ENCODE data around the gene CWC25. TPM values are rescaled to one million over a fixed set of nuclear protein-coding genes. Genes with fewer than 3 reads are reported as not detected.
A peak's percentile ranks its signal among the peaks of the same experiment; 100 is the strongest.

The CWC25 gene
- total and polyA plus RNA-seq, 9 of the 15 experiments (the other 6 are each of a cell fraction or from before 2014, with no cell fraction given) = 16.5 to 27.4 (median 23.0) TPM

DNA sequence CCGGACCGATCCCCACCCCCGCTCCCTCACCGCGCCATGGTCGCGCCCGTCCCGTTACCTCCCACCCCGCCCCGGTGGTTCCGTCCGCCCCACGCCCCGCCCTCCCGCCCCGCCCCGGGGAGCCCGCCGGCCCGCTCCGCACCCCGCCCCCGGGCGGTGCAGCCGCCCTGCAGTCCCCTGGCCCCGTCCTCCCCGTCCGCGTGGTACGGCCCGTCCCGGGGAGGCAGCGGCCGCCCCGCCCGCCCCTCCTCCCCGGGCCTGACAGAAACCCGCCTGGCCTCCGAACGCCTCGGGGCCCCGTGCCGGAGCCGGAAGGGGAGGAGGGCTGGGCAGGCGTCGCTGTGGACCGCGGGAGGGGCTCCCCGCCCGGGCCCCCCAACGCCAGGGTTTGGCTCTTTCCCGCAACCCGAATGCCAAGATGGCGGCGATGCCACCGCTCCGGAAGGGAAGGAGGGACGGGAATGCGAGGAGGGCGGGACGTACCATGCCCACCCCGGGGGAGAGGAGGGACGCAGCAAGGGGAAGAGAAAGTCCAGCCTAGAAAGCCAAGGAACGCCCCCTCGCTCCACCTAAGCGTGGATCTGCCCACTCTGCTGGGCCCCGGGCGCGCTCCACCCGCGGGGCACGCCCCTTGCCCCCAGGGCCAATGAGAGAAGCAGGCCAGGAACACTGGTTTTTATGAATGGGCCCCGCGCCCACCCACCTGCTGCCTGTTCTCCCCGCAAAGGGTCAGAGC is 25.5 kb downstream of the CWC25 start, which contains the start of gene PIP4K2B (continued):
- TF ChIP-seq, protein P1, sequence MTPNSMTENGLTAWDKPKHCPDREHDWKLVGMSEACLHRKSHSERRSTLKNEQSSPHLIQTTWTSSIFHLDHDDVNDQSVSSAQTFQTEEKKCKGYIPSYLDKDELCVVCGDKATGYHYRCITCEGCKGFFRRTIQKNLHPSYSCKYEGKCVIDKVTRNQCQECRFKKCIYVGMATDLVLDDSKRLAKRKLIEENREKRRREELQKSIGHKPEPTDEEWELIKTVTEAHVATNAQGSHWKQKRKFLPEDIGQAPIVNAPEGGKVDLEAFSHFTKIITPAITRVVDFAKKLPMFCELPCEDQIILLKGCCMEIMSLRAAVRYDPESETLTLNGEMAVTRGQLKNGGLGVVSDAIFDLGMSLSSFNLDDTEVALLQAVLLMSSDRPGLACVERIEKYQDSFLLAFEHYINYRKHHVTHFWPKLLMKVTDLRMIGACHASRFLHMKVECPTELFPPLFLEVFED (CRISPR knock-in tag; conservative IDR thresholded peaks at IDR 0.05) = no peak
- TF ChIP-seq CBX1 (IDR thresholded peaks at IDR 0.05; ENCODE audit: low read depth) = no peak
- no peak for TF ChIP-seq ZNF75A (CRISPR knock-in tag; IDR thresholded peaks at IDR 0.05)
- TF ChIP-seq, protein P2, sequence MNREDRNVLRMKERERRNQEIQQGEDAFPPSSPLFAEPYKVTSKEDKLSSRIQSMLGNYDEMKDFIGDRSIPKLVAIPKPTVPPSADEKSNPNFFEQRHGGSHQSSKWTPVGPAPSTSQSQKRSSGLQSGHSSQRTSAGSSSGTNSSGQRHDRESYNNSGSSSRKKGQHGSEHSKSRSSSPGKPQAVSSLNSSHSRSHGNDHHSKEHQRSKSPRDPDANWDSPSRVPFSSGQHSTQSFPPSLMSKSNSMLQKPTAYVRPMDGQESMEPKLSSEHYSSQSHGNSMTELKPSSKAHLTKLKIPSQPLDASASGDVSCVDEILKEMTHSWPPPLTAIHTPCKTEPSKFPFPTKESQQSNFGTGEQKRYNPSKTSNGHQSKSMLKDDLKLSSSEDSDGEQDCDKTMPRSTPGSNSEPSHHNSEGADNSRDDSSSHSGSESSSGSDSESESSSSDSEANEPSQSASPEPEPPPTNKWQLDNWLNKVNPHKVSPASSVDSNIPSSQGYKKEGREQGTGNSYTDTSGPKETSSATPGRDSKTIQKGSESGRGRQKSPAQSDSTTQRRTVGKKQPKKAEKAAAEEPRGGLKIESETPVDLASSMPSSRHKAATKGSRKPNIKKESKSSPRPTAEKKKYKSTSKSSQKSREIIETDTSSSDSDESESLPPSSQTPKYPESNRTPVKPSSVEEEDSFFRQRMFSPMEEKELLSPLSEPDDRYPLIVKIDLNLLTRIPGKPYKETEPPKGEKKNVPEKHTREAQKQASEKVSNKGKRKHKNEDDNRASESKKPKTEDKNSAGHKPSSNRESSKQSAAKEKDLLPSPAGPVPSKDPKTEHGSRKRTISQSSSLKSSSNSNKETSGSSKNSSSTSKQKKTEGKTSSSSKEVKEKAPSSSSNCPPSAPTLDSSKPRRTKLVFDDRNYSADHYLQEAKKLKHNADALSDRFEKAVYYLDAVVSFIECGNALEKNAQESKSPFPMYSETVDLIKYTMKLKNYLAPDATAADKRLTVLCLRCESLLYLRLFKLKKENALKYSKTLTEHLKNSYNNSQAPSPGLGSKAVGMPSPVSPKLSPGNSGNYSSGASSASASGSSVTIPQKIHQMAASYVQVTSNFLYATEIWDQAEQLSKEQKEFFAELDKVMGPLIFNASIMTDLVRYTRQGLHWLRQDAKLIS (CRISPR knock-in tag; IDR thresholded peaks at IDR 0.05) = no peak
- TF ChIP-seq RUNX1 (IDR thresholded peaks at IDR 0.05; ENCODE audit: low read depth) = 0 out of 2 replicates have a peak, but pooled peaks have one; percentile 44
- no peak for TF ChIP-seq ZNF785 (CRISPR knock-in tag; IDR thresholded peaks at IDR 0.05)
- no peak for TF ChIP-seq ILK (tag; IDR thresholded peaks at IDR 0.05; ENCODE audit: borderline replicate concordance, low read depth)
- TF ChIP-seq, protein P3, sequence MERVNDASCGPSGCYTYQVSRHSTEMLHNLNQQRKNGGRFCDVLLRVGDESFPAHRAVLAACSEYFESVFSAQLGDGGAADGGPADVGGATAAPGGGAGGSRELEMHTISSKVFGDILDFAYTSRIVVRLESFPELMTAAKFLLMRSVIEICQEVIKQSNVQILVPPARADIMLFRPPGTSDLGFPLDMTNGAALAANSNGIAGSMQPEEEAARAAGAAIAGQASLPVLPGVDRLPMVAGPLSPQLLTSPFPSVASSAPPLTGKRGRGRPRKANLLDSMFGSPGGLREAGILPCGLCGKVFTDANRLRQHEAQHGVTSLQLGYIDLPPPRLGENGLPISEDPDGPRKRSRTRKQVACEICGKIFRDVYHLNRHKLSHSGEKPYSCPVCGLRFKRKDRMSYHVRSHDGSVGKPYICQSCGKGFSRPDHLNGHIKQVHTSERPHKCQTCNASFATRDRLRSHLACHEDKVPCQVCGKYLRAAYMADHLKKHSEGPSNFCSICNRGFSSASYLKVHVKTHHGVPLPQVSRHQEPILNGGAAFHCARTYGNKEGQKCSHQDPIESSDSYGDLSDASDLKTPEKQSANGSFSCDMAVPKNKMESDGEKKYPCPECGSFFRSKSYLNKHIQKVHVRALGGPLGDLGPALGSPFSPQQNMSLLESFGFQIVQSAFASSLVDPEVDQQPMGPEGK (CRISPR knock-in tag; IDR thresholded peaks at IDR 0.05; ENCODE audit: borderline replicate concordance) = no peak
- no peak for TF ChIP-seq TEAD2 (tag; IDR thresholded peaks at IDR 0.05)
- TF ChIP-seq ZNF354B (CRISPR knock-in tag; IDR thresholded peaks at IDR 0.05) = no peak
- no peak for TF ChIP-seq ZFP91 (CRISPR knock-in tag; IDR thresholded peaks at IDR 0.05)
- no peak for TF ChIP-seq TAL1 (IDR thresholded peaks at IDR 0.05)
- no peak for TF ChIP-seq ZKSCAN1 (IDR thresholded peaks at IDR 0.05; ENCODE audit: low read depth, low read length)
- no peak for TF ChIP-seq ZBED1 (IDR thresholded peaks at IDR 0.05)
- TF ChIP-seq ZNF124 (CRISPR knock-in tag; IDR thresholded peaks at IDR 0.05) = no peak
- no peak; the same call in 1 of the 2 replicates for TF ChIP-seq KLF1 (tag; IDR thresholded peaks at IDR 0.05)
- no peak for TF ChIP-seq BCL6 (CRISPR knock-in tag; IDR thresholded peaks at IDR 0.05)
- TF ChIP-seq ZNF41 (CRISPR knock-in tag; conservative IDR thresholded peaks at IDR 0.05) = no peak
- no peak for TF ChIP-seq LEF1 (IDR thresholded peaks at IDR 0.05)
- no peak for TF ChIP-seq ZNF277 (CRISPR knock-in tag; IDR thresholded peaks at IDR 0.05; ENCODE audit: borderline replicate concordance)

Measured in K562 (cell line).